ENCODE measurements around the gene TGIF1. TPM values are rescaled to one million over a fixed set of nuclear protein-coding genes. Genes with fewer than 3 reads are reported as not detected.

Gene TGIF1
- total RNA-seq: 45.8 TPM
- long read RNA-seq, transcript TGIF1-207 (4 exons, 1,585 nt): minor isoform, 11 of 62 reads
- long read RNA-seq, transcript TGIF1-206 (3 exons, 1,689 nt): minor isoform, 5 of 62 reads
- long read RNA-seq, transcript TGIF1-202 (3 exons, 2,076 nt): major isoform, 30 of 62 reads
- long read RNA-seq, partial matches to known transcripts: 0 of 62 reads
- long read RNA-seq, other reads (novel, unspliced or antisense): 2 of 62 reads

DNA sequence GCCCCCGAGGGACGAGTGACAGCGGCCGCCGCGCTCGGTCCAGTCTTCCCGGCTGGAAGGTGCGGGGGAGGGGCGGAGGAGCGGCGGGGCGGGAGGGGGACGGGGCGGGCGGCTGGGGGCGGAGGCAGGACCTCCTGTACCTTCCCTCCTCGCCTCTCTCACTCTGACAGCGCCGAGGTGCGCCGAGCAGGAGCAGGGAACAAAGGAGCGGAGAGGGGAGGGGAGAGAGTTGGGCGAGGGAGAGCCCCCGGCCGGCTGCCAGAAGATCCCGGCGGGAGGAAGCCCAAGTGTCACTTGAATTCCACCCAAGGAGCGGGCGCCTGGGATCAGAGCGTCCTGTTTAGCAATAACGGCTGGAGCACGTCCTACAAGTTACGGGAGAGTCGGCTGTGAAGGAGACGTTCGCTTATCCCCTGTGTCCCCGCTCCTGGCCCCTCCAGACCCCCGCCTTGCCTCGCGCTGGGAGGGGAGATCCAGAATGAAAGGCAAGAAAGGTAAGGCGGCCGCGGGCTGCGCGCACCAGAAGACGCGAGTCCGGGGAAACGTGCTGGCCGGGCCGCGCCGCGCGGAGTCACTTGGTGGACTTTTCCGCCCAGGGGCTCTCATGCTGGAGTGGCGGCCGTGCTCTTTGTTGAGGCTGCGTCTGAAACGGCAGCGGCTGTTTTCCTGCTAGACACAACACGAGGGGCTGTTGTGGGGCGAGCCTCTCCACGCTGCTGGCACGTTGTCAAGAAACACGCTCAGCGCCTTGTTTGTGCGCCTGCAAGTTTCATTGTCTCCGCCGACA is at the start of gene TGIF1:
Gene TGIF1, plus strand, starts transcription at position 161 of the 787 bp plus-strand sequence. Its CDS starts 318 bp downstream, at position 479.
- H3K4me3 ChIP-seq: peak within 1 kb of the TSS; percentile 81
- intact Hi-C loops (cut with DNase I): loop anchor here (10.0 kb wide), 2 partner anchors 135 to 165 kb away; no protein-coding TSS in a partner anchor
- TF ChIP-seq CTCF (IDR thresholded peaks at IDR 0.05): no peak
- H3K36me3 ChIP-seq: no peaks in the 10 kb centered on the region
- ATAC-seq: peak; percentile 63 to 72
- peaks cover 27% of the 10 kb centered on the region for H3K4me1 ChIP-seq
- no peaks in the 10 kb centered on the region for H3K27me3 ChIP-seq (ENCODE audit: low read depth)
- H3K9me3 ChIP-seq: no peaks in the 10 kb centered on the region
- peak; percentile 87 for DNase-seq
- H3K27ac ChIP-seq: peak within 1 kb of the TSS; percentile 99

GRCh38 chr18:3400567-3401296 is 49.2 kb upstream of the TGIF1 start:
- H3K9me3 ChIP-seq: peaks cover 4% of the 10 kb centered on the region
- no peaks in the 10 kb centered on the region for H3K27me3 ChIP-seq (ENCODE audit: low read depth)
- DNase-seq (no peak), ATAC-seq (no peak)
- no peak overlapping the region for H3K4me3 ChIP-seq
- no peak for TF ChIP-seq CTCF (IDR thresholded peaks at IDR 0.05)
- H3K4me1 ChIP-seq: no peaks in the 10 kb centered on the region
- H3K36me3 ChIP-seq: no peaks in the 10 kb centered on the region
- intact Hi-C loops (cut with DNase I): no loop called here
- no peak overlapping the region for H3K27ac ChIP-seq

GRCh38 chr18:3401669-3402620 is 48.0 kb upstream of the TGIF1 start:
- Histone ChIP-seq H3K27ac (no peak overlapping the region), H3K27me3 (ENCODE audit: low read depth) (no peaks in the 10 kb centered on the region), H3K36me3 (no peaks in the 10 kb centered on the region), H3K9me3 (peaks cover 4% of the 10 kb centered on the region), H3K4me3 (no peak overlapping the region), H3K4me1 (no peaks in the 10 kb centered on the region)
- TF ChIP-seq CTCF (IDR thresholded peaks at IDR 0.05): no peak
- DNase-seq: no peak
- intact Hi-C loops (cut with DNase I): no loop called here
- no peak for ATAC-seq

GRCh38 chr18:3402982-3403451 is 47.0 kb upstream of the TGIF1 start:
- H3K4me1 ChIP-seq: no peaks in the 10 kb centered on the region
- no peaks in the 10 kb centered on the region for H3K27me3 ChIP-seq (ENCODE audit: low read depth)
- no peaks in the 10 kb centered on the region for H3K36me3 ChIP-seq
- ATAC-seq (peak in 1 of 2 donors; percentile 35), DNase-seq (no peak)
- peaks cover 4% of the 10 kb centered on the region for H3K9me3 ChIP-seq
- intact Hi-C loops (cut with DNase I): no loop called here
- H3K27ac ChIP-seq: no peak overlapping the region
- no peak for TF ChIP-seq CTCF (IDR thresholded peaks at IDR 0.05)
- no peak overlapping the region for H3K4me3 ChIP-seq
